EL (cell line): ENCODE data around the gene GMPR2.

Experiments
- DNase-seq: peaks from one replicate; pipeline ENCODE4 v3.0.0-alpha.2; 2016

GMPR2 gene

GRCh38 chr14:24254630-24255392 lies 22.1 kb downstream of the GMPR2 start:
- no peak for DNase-seq

GRCh38 chr14:24255438-24255837 lies 22.7 kb downstream of the GMPR2 start:
- DNase-seq: no peak

- DNase-seq: no peak
These were observed 23.4 kb downstream of the GMPR2 start for GRCh38 chr14:24255931-24256711.

GRCh38 chr14:24256960-24257359 lies 24.2 kb downstream of the GMPR2 start:
- no peak for DNase-seq

DNA sequence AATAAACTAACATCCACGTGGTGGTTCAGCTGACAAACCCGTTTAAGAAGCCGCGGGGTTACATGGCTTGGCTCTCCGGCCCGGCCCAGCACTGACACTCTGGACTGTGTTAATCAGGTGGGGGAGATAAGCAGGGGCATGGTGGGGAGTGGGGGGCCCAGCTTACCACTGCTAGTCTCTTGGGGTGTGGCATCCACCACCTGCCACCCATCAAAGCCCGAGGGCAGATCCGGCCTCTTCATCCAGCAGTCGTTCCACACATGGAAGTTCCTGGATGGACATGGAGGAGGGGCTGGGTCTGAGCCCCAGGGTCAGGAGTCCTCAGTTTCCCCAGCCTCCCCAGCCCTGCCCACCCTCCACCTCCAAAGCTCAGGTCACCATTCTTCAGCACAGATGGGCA lies 25.4 kb downstream of the GMPR2 start:
- DNase-seq: no peak

GRCh38 chr14:24258548-24259265 lies 26.0 kb downstream of the GMPR2 start:
- no peak for DNase-seq

GRCh38 chr14:24259282-24260025 lies 26.7 kb downstream of the GMPR2 start:
- peak; percentile 75 for DNase-seq

DNA sequence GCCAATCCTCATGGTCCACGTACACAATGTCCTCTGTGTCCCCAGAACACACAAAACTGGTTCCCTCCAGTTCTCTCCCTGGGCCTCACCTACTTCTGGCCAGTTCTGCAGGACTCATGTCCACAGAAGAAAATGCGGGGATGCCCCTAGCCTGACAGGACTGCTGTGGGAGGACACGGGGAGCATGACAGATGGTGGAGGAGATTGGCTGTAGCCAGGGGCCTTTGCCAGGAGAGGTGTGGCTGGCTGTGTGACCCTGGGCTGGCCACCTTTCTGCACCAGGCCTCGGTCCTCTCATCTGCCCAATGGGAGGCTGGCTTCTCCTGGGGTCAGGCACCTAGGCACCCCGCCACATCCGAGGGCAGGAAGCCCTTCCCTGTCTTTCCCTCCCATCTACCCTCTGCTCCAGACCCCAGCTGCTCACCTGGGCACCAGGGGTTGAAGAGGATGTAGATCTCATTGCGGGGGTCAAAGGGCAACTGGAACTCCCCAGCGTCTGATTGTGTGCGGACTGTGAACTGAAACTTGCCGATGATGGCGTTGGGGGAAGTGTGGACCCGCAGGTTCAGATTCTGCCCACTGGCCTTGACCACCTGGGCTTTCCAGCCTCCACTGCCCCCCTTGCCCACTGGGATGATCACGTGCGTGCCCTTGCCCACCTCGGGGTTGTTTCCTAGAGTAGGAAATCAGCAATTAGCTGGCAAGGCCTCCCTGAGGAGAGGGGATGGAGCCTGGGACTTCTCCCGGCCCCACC lies 27.5 kb downstream of the GMPR2 start:
- no peak for DNase-seq

GRCh38 chr14:24260780-24261157 lies 28.0 kb downstream of the GMPR2 start:
- no peak for DNase-seq

DNA sequence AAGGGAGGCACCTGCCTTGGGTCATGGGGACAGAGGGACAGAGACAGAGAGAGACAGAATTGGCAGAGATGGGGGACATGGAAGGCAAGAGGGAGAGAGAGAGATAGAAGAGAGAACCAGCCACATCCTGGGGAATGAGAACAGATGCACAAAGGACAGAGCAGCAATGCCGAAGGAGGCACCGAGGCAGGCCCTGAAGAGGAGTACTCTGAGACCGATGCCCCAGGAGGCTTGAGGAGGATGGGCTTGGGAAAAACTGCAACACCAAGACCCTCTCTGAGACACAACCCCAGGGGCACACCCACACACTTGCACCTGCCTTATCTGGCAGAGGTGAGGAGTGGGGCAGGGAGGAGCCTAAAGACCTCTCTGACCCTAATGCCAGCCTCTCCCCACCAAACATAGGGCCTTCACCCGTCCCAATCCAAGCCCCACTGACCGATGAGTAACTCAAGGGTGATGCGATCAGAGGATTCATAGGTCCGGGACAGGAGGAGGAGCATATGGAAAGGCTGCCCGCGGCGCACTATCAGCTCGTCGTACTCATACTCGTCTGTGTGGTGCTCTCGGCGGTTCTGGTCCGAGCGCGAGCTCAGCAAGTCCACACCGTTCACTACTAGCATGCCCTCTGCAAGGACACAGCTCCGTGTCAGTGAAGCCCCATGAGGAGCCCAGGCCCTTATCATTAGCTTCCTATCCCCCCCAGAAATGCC lies 28.7 kb downstream of the GMPR2 start:
- DNase-seq: no peak

- no peak for DNase-seq
These were observed 29.2 kb downstream of the GMPR2 start for GRCh38 chr14:24261969-24262327.

- DNase-seq: peak; percentile 35
These were observed 30.3 kb downstream of the GMPR2 start, which contains the start of gene TGM1 for GRCh38 chr14:24262821-24263733. TSS of gene TGM1 (minus strand) at chr14:24263177. CDS start at chr14:24262352, 825 bp downstream.

DNA sequence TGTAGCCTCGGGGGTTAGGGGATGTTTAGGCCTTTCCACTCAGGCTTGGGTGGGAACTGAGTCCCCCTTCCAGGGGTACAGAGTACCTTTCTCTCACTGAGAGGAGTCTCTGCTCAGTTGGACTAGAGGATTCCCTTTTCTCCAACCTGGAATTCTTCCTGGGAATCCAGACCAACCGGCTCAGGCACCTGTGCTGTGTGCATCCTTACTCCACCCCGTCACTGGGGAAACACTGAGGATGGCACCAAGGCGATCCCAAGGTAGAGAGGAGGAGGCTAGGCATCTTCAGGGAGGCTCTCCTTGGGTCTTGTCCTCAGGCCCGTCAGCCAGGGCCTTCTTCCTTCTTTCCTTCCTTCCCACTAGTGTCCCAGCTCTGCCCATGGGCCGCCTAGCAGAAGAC lies 31.1 kb downstream of the GMPR2 start:
- no peak for DNase-seq

GRCh38 chr14:24264298-24264697 lies 31.6 kb downstream of the GMPR2 start:
- DNase-seq: no peak

- DNase-seq: no peak
These were observed 33.9 kb downstream of the GMPR2 start for GRCh38 chr14:24266344-24267244.

DNA sequence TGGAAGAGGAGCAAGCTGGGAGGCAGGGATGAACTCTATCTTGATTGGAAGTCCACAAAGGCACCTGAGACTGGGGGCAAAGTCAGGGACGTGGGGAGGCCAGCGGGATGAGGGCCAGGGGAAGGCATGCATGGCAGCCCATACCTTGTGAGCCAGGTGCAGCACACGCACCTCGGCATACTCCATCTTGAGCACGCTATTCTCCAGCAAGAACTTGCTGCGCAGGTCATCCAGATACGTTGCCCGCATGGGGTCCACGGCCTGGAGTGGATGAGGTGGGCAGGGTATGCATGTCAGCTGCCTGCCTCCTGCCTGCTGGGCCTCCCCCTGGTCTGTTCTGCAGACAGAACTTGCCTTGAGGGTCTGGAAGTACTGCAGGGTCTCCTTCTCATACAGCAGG lies 34.8 kb downstream of the GMPR2 start:
- no peak for DNase-seq

DNA sequence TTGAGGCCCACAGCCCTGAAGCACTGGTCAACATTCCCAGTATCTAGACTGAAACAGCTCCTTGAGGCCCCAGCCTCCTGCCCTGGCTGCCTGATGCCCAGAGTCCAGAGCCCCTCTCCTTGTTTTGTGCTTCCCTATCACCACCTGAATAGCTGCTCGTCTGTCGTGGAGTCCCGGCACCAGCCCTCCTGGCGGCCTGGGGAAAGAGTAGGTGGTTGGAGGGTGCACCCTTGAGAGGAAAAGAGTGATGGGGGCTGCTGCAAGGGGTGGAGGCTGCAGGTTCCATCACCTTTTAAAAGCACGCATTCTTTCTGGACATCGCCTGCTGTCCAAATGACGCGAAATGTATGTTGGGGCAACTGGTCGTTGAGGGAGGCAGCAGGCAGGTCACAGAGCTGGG lies 35.5 kb downstream of the GMPR2 start:
- no peak for DNase-seq

DNA sequence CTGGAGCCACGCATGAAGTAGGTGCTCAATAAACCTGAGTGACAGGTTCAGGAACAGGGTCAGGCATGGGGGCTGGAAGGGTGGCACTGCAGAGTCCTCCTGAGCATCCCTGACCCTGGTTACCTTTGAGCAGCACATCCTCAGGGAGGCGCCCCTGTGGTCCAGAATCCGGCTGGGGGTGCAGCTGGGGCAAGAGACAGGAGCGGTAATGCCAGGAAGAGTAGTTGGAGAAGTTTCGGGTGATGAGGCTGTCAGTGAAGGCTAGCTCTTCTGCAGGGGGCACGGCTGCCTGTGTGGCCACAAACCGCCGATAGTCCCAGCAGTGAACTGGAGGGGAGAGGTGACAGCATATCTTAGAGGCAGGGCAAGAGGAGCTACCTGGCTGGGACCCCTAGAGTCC lies 36.6 kb downstream of the GMPR2 start:
- DNase-seq: no peak

DNA sequence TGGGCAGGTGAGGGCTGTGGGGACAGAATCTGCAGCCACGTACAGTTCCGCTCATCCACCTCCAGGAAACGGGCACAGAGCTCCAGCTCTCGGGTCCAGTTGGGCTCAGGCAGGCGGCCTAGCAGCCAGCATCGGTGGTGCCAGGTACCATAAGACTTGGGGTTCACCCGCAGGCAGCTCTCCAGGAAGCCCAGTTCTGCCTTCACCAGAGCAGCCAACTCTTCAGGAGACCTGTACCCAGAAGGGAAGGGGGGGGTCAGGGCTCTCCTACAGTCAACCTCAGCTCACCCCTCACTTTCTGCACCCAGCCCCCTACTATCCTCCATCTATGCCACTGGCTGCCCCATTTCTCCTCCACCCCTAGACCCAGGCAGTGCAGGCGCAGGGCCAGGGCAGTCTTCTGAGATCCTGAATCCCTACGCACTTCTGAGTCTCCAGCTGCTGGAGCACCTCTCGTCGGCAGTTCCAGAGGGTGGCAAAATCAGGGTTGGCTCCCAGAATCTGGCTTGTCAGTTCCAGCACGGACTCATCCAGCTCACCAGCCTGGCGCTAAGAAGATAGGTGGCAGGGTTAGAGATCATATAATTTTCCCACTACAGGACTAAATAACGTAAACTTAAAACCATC lies 37.3 kb downstream of the GMPR2 start:
- DNase-seq: no peak
